ENCODE results near the gene MACIR.

- no peak for TF ChIP-seq CTCF (IDR thresholded peaks at IDR 0.05)
- no peak for TF ChIP-seq POLR2A (IDR thresholded peaks at IDR 0.05)
These were observed 50.2 kb downstream of the MACIR start for GRCh38 chr5:103308774-103309173.
